Osteoblast (primary cell): ENCODE results near the gene KISS1. TPM values are rescaled to one million over a fixed set of nuclear protein-coding genes. Genes with fewer than 3 reads are reported as not detected.

Source experiments
- DNase-seq: peaks from one replicate; pipeline ENCODE4 v3.0.0; 2011; ENCODE audit warnings: low spot score, mixed read lengths; ENCODE audit not compliant: insufficient read length; ENCODE audit errors: missing footprints
- H2AFZ ChIP-seq: 2 replicates; pipeline ENCODE4 v1.6.0; 2011; ENCODE audit warnings: mild to moderate bottlenecking, low read length
- H3K27ac ChIP-seq: 2 replicates; pipeline ENCODE4 v1.5.1; 2011; ENCODE audit warnings: mild to moderate bottlenecking, low read depth, low read length, moderate library complexity
- H3K27me3 ChIP-seq: 2 replicates; pipeline ENCODE4 v1.6.0; 2012; ENCODE audit warnings: mild to moderate bottlenecking, control low read depth, inconsistent platforms, low read length, moderate library complexity; ENCODE audit not compliant: insufficient read depth
- H3K36me3 ChIP-seq: 2 replicates; pipeline ENCODE4 v1.5.1; 2011; ENCODE audit warnings: mild to moderate bottlenecking, low read length, control low read depth, moderate library complexity; ENCODE audit not compliant: insufficient read depth
- H3K4me1 ChIP-seq: 2 replicates; pipeline ENCODE4 v1.5.1; 2011; ENCODE audit warnings: mild to moderate bottlenecking, low read length, control low read depth, moderate library complexity; ENCODE audit not compliant: insufficient read depth
- H3K4me2 ChIP-seq: 2 replicates; pipeline ENCODE4 v1.6.0; 2011; ENCODE audit warnings: mild to moderate bottlenecking, low read length; ENCODE audit not compliant: insufficient read depth
- H3K4me3 ChIP-seq: fragments of 200-600 bp; sonication (generic); 3 replicates; pipeline ENCODE4 v1.5.1; 2012; ENCODE audit warnings: mild to moderate bottlenecking, low read length, inconsistent platforms; ENCODE audit not compliant: insufficient read depth
- H3K79me2 ChIP-seq: 2 replicates; pipeline ENCODE4 v1.6.0; 2012; ENCODE audit warnings: mild to moderate bottlenecking, low read length, control low read depth, inconsistent platforms; ENCODE audit not compliant: insufficient read depth
- H3K9me3 ChIP-seq: 2 replicates; pipeline ENCODE4 v1.5.1; 2011; ENCODE audit warnings: low read depth, low read length, control low read depth
- H4K20me1 ChIP-seq: 2 replicates; pipeline ENCODE4 v1.6.0; 2012; ENCODE audit warnings: mild to moderate bottlenecking, low read length, control low read depth; ENCODE audit not compliant: insufficient read depth
- total RNA-seq: library from RNA; depleted of rRNA; stranded (reverse); fragments of >200 nt; gene quantifications from 2 replicates; pipeline ENCODE4 v1.2.3, GENCODE V29; 2012
- TF ChIP-seq, protein P1 (sequence below): IDR thresholded peaks from 2 replicates; pipeline ENCODE4 v1.5.1; 2011; ENCODE audit warnings: mild to moderate bottlenecking, low read depth, low read length, moderate library complexity; ENCODE audit errors: extremely low read depth

Gene KISS1
- total RNA-seq, 1 donor: not detected

DNA sequence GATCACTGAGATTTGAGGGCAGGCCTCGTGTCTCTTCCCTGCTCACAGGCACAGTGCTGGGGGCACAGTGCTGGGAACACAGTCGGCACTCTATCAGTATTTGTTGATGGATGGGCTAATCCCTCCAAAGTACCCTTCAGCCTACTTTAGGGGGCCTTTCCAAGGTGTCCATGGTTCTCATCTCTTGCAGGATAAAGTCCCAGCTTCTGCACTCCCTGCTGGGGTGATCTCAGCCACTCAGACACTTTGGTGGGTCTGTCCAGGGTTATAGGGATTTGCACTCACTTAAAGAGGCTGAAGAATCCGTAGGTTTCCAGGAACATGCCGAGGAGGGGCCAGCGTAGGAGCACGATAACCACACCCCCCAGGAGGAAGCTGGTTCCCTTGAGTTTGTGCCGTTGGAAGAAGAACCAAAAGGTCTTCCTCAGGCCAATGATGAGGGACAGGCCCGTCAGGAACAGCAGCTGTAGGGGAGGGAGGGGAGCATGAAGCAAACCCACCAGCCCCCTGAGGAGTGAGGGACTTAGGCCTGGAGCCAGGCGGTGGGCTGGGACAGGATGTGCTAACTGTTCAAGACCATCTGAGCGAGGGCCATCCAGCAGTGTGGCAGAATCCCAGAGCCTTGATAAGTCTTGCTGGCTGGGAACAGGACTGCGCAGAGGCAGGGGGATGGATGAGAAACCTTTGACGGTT is 5.2 kb upstream of the KISS1 start:
- Histone ChIP-seq H3K4me2 (no peak overlapping the region), H3K4me3 (no peak overlapping the region), H3K27ac (no peak overlapping the region), H3K36me3 (no peaks in the 10 kb centered on the region), H3K9me3 (no peaks in the 10 kb centered on the region), H3K27me3 (peaks cover 33% of the 10 kb centered on the region), H4K20me1 (no peaks in the 10 kb centered on the region), H3K4me1 (peaks cover 4% of the 10 kb centered on the region), H2AFZ (no peak overlapping the region), H3K79me2 (no peaks in the 10 kb centered on the region)
- TF ChIP-seq, protein P1, sequence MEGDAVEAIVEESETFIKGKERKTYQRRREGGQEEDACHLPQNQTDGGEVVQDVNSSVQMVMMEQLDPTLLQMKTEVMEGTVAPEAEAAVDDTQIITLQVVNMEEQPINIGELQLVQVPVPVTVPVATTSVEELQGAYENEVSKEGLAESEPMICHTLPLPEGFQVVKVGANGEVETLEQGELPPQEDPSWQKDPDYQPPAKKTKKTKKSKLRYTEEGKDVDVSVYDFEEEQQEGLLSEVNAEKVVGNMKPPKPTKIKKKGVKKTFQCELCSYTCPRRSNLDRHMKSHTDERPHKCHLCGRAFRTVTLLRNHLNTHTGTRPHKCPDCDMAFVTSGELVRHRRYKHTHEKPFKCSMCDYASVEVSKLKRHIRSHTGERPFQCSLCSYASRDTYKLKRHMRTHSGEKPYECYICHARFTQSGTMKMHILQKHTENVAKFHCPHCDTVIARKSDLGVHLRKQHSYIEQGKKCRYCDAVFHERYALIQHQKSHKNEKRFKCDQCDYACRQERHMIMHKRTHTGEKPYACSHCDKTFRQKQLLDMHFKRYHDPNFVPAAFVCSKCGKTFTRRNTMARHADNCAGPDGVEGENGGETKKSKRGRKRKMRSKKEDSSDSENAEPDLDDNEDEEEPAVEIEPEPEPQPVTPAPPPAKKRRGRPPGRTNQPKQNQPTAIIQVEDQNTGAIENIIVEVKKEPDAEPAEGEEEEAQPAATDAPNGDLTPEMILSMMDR: no peak
- DNase-seq: no peak

GRCh38 chr1:204199579-204199978 is 3.3 kb upstream of the KISS1 start:
- Histone ChIP-seq H3K79me2 (no peaks in the 10 kb centered on the region), H3K36me3 (no peaks in the 10 kb centered on the region), H3K4me1 (peaks cover 9% of the 10 kb centered on the region), H2AFZ (no peak overlapping the region), H3K27ac (no peak overlapping the region), H3K27me3 (peaks cover 17% of the 10 kb centered on the region), H3K9me3 (no peaks in the 10 kb centered on the region), H3K4me3 (no peak overlapping the region), H3K4me2 (no peak overlapping the region), H4K20me1 (no peaks in the 10 kb centered on the region)
- TF ChIP-seq, protein P1: no peak
- no peak for DNase-seq

DNA sequence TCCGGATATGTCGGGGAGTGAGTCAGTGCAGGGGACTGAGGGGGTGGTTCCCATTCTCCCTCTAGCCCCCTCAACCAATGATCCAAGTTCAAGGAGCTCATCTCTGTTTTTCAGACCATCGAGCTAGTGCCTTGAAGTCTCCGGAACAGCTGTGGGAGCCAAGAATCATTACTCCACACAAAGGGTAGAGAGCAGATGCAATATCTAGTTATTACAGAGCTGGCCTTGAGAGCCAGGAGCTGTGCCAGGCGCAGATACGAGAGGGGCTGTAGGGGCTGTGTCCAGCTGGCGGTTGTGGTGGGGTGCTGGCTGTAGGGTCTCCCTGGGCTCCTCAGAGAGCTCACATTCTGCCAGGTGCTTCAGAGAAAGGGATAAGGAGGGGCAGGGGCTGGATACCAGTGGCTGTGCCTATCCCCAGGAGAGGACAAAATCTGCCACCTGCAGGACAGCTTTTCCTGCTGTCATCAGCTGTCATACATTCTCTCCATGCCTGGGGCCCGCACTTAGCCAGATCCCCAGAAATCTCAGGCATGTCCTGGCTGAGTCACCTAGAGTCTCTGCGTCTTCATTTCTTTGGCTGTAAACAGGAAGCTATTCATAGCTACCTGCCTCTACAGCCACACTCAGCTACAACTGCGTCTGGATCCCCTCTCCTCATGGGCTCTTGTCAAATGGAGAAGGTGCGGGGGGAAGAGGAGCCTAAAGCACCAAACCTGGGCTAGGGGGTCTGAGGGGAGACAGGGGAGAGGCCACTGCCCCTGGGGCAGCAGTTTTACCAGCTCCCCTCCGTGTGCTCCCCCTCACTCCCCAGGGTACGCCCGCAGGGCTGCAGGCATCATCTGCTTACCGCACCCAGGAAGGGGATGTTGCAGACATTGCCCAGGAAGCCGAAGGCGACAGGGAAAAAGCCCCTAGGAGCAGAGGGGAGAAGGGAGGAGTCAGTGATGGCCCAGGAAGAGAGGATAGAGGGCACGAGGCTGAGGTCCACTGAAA is 2.4 kb upstream of the KISS1 start:
- TF ChIP-seq, protein P1: no peak
- DNase-seq: peak; percentile 90
- Histone ChIP-seq H3K4me1 (peaks cover 9% of the 10 kb centered on the region), H3K9me3 (no peaks in the 10 kb centered on the region), H3K4me3 (no peak overlapping the region), H3K27ac (no peak overlapping the region), H3K79me2 (no peaks in the 10 kb centered on the region), H3K27me3 (peaks cover 13% of the 10 kb centered on the region), H2AFZ (no peak overlapping the region), H3K4me2 (no peak overlapping the region), H3K36me3 (no peaks in the 10 kb centered on the region), H4K20me1 (no peaks in the 10 kb centered on the region)

DNA sequence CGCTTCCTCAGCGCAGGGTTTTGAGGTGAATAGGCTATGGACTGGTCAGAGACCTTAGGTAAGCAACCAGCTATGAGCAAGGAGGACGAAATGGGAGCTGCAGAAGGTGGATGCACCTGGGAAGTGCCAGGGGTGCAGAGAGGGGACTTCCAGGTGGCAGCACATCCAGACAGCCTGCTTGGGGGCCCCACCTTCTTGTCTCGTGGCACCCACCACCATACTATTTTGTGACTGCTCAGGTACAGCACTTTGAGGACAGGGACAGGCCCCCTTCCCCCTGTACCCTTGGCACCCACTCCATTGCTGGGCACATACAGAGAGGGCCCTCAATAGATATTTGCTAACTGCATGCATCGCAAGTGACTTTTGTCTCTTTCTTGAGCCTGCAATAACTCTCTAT is 777 bp upstream of the KISS1 start:
- TF ChIP-seq, protein P1: no peak
- Histone ChIP-seq H3K4me1 (peaks cover 9% of the 10 kb centered on the region), H3K9me3 (no peaks in the 10 kb centered on the region)

More for the DNA sequence above, 777 bp upstream of the KISS1 start:
- Histone ChIP-seq H3K27ac (no peak overlapping the region), H4K20me1 (no peaks in the 10 kb centered on the region), H2AFZ (no peak overlapping the region), H3K79me2 (no peaks in the 10 kb centered on the region), H3K4me2 (no peak overlapping the region), H3K27me3 (peaks cover 4% of the 10 kb centered on the region), H3K4me3 (no peak overlapping the region), H3K36me3 (no peaks in the 10 kb centered on the region)
- DNase-seq: no peak
